HepG2 (cell line): ENCODE measurements around the gene NUDT13. TPM values are rescaled to one million over a fixed set of nuclear protein-coding genes. Genes with fewer than 3 reads are reported as not detected.

ENCODE experiments used
- CENPX ChIP-seq: sonication (generic); formaldehyde crosslinking; IDR thresholded peaks from 2 replicates; pipeline ENCODE4 v1.9.0; 2021; ENCODE audit warnings: mild to moderate bottlenecking, missing genetic modification reagents, moderate library complexity
- FOXA3 ChIP-seq: IDR thresholded peaks from 2 replicates; pipeline ENCODE4 v1.6.1; 2016; ENCODE audit warnings: missing genetic modification reagents, missing compliant biosample characterization
- FOXK2 ChIP-seq: fragments of 450-650 bp; IDR thresholded peaks from 2 replicates; pipeline ENCODE4 v1.6.1; 2016
- HMG20A ChIP-seq: IDR thresholded peaks from 2 replicates; pipeline ENCODE4 v1.6.1; 2016; ENCODE audit warnings: borderline replicate concordance
- JARID2 ChIP-seq: sonication (generic); formaldehyde crosslinking; IDR thresholded peaks from 2 replicates; pipeline ENCODE4 v1.8.1; 2023; ENCODE audit warnings: missing genetic modification reagents, inconsistent platforms; ENCODE audit not compliant: insufficient replicate concordance
- MED8 ChIP-seq: sonication (generic); formaldehyde crosslinking; IDR thresholded peaks from 2 replicates; pipeline ENCODE4 v1.8.1; 2023; ENCODE audit warnings: mild to moderate bottlenecking, missing genetic modification reagents; ENCODE audit not compliant: insufficient replicate concordance
- MZF1 ChIP-seq: sonication (generic); formaldehyde crosslinking; IDR thresholded peaks from 2 replicates; pipeline ENCODE4 v1.8.1; 2023; ENCODE audit warnings: mild to moderate bottlenecking, missing genetic modification reagents, borderline replicate concordance
- NFE2L1 ChIP-seq: sonication (generic); formaldehyde crosslinking; IDR thresholded peaks from 2 replicates; pipeline ENCODE4 v1.4.0; 2020; ENCODE audit warnings: missing genetic modification reagents, mild to moderate bottlenecking, borderline replicate concordance
- PBX2 ChIP-seq: IDR thresholded peaks from 2 replicates; pipeline ENCODE4 v1.6.1; 2016; ENCODE audit warnings: control low read depth
- SP4 ChIP-seq: sonication (generic); formaldehyde crosslinking; IDR thresholded peaks from 2 replicates; pipeline ENCODE4 v1.8.1; 2023; ENCODE audit warnings: mild to moderate bottlenecking, missing genetic modification reagents
- THAP11 ChIP-seq: IDR thresholded peaks from 2 replicates; pipeline ENCODE4 v1.6.1; 2016; ENCODE audit warnings: missing biosample characterization, missing genetic modification reagents
- WIZ ChIP-seq: sonication (generic); formaldehyde crosslinking; IDR thresholded peaks from 2 replicates; pipeline ENCODE4 v1.5.1; 2020; ENCODE audit warnings: mild to moderate bottlenecking, missing genetic modification reagents
- XRCC5 ChIP-seq: fragments of 200-400 bp; formaldehyde crosslinking; optimal IDR thresholded peaks from 2 replicates; pipeline ENCODE3; 2017; ENCODE audit warnings: mild to moderate bottlenecking, low read length
- ZBTB4 ChIP-seq: sonication (generic); formaldehyde crosslinking; IDR thresholded peaks from 2 replicates; pipeline ENCODE4 v1.4.0; 2020; ENCODE audit warnings: missing genetic modification reagents, mild to moderate bottlenecking, borderline replicate concordance
- ZNF160 ChIP-seq: sonication (generic); formaldehyde crosslinking; IDR thresholded peaks from 2 replicates; pipeline ENCODE4 v1.8.0; 2022; ENCODE audit warnings: mild to moderate bottlenecking, inconsistent platforms, missing genetic modification reagents
- ZNF3 ChIP-seq: IDR thresholded peaks from 2 replicates; pipeline ENCODE4 v1.7.0; 2017; ENCODE audit warnings: inconsistent platforms
- ZNF33B ChIP-seq: sonication (generic); formaldehyde crosslinking; IDR thresholded peaks from 2 replicates; pipeline ENCODE4 v1.5.1; 2020; ENCODE audit warnings: mild to moderate bottlenecking, missing genetic modification reagents
- ZNF546 ChIP-seq: sonication (generic); formaldehyde crosslinking; conservative IDR thresholded peaks from 2 replicates; pipeline ENCODE4 v1.8.1; 2023; ENCODE audit warnings: mild to moderate bottlenecking, missing genetic modification reagents
- ZNF563 ChIP-seq: sonication (generic); formaldehyde crosslinking; IDR thresholded peaks from 2 replicates; pipeline ENCODE4 v1.8.0; 2022; ENCODE audit warnings: mild to moderate bottlenecking, moderate library complexity, missing genetic modification reagents
- ZNF724P ChIP-seq: sonication (generic); formaldehyde crosslinking; IDR thresholded peaks from 2 replicates; pipeline ENCODE4 v1.8.0; 2022; ENCODE audit warnings: missing genetic modification reagents, borderline replicate concordance
- ZNF747 ChIP-seq: sonication (generic); formaldehyde crosslinking; IDR thresholded peaks from 2 replicates; pipeline ENCODE4 v1.8.1; 2023; ENCODE audit warnings: missing genetic modification reagents, mild to moderate bottlenecking, borderline replicate concordance
- ZNF775 ChIP-seq: sonication (generic); formaldehyde crosslinking; IDR thresholded peaks from 2 replicates; pipeline ENCODE4 v1.4.0; 2020; ENCODE audit warnings: missing genetic modification reagents, mild to moderate bottlenecking, moderate library complexity, borderline replicate concordance
- ZNF883 ChIP-seq: sonication (generic); formaldehyde crosslinking; IDR thresholded peaks from 2 replicates; pipeline ENCODE4 v1.5.1; 2020; ENCODE audit warnings: mild to moderate bottlenecking, missing genetic modification reagents; ENCODE audit errors: not compliant biosample characterization
- polyA plus RNA-seq, 8 experiments: library from polyadenylated mRNA; depleted of rRNA in 3 of 8; stranded (reverse) in 7 of 8; unstranded in 1 of 8; fragments of >200 nt; fragmentation: Illumina TruSeq in 4 of 8; extraction: Trizol in 4 of 8; gene quantifications; 2 replicates each; pipeline versions ENCODE4 v1.2.1 to v1.2.3, GENCODE V29; 2011 to 2016; ENCODE audit warnings: low read depth in 4 of 8, missing spikeins in 1 of 8, mixed read lengths in 1 of 8; ENCODE audit not compliant: insufficient read depth in 1 of 8
- total RNA-seq, 5 experiments: library from RNA; depleted of rRNA; stranded (reverse); fragments of >200 nt; fragmentation: Illumina TruSeq; extraction: Trizol; gene quantifications; 2 replicates each; pipeline ENCODE4 v1.2.3, GENCODE V29; 2016; ENCODE audit warnings: low read depth in 1 of 5
- TF ChIP-seq, protein P1 (sequence below): IDR thresholded peaks from 2 replicates; pipeline ENCODE4 v1.6.1; 2016; ENCODE audit warnings: missing compliant biosample characterization, missing genetic modification reagents, borderline replicate concordance

The NUDT13 gene
- total and polyA plus RNA-seq, 2 of the 13 experiments (the other 11 are each of a cell fraction or from before 2014, with no cell fraction given): 4.2 to 6.5 TPM

DNA sequence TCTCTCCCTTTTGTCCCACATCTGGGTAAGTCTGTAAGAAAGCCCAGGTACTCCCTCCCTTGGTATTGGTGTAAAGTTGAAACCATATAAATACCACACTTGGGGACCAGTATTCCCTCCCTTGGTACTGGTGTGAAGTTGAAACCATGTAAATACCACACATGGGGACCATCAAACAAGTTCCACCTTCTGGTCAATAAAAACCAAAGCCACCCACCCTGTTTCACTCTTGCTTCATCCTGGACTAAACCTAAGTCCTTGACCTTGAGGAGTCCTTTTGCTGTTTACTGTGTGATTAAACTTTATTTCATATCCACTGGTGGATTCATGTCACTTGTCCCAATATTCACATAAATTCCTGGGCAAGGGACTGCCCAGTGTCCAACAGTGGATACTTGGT lies 22.0 kb upstream of the NUDT13 start (continued):
- TF ChIP-seq ZBTB4 (no peak), ZNF747 (CRISPR knock-in tag) (no peak), THAP11 (CRISPR knock-in tag) (peak; percentile 64), CENPX (CRISPR knock-in tag) (no peak), HMG20A (CRISPR knock-in tag) (peak; percentile 80), ZNF724P (no peak), PBX2 (no peak), ZNF883 (CRISPR knock-in tag) (no peak), XRCC5 (no peak), MZF1 (CRISPR knock-in tag) (no peak), SP4 (CRISPR knock-in tag) (no peak), ZNF546 (CRISPR knock-in tag) (no peak), JARID2 (no peak), NFE2L1 (CRISPR knock-in tag) (no peak), FOXA3 (CRISPR knock-in tag) (peak; percentile 91), WIZ (CRISPR knock-in tag) (no peak), ZNF160 (CRISPR knock-in tag) (no peak), MED8 (CRISPR knock-in tag) (no peak), FOXK2 (no peak), ZNF775 (CRISPR knock-in tag) (0 out of 2 replicates have a peak, but pooled peaks have one; percentile 43), ZNF563 (CRISPR knock-in tag) (no peak), ZNF33B (no peak), ZNF3 (CRISPR knock-in tag) (no peak)
- TF ChIP-seq, protein P1, sequence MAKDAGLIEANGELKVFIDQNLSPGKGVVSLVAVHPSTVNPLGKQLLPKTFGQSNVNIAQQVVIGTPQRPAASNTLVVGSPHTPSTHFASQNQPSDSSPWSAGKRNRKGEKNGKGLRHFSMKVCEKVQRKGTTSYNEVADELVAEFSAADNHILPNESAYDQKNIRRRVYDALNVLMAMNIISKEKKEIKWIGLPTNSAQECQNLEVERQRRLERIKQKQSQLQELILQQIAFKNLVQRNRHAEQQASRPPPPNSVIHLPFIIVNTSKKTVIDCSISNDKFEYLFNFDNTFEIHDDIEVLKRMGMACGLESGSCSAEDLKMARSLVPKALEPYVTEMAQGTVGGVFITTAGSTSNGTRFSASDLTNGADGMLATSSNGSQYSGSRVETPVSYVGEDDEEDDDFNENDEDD (CRISPR knock-in tag): no peak
